Tibial nerve (tissue), 4 donors: ENCODE results near the gene TMEM132E. TPM values are rescaled to one million over a fixed set of nuclear protein-coding genes. Genes with fewer than 3 reads are reported as not detected.

Experiments
- DNase-seq, 2 donors: peaks; one replicate each; pipeline ENCODE4 v3.0.0-alpha.2; 2019; ENCODE audit warnings: low spot score in 2 of 2
- H3K27ac ChIP-seq, 4 donors: fragments of 200-600 bp; sonication (generic) in 3 of 4; one replicate each; pipeline ENCODE4 v1.5.1; 2017 to 2019; ENCODE audit warnings: mild to moderate bottlenecking in 1 of 4
- H3K27me3 ChIP-seq, 2 donors: fragments of 200-600 bp; sonication (generic) in 1 of 2; one replicate each; pipeline versions ENCODE4 v1.5.1 to v1.6.0; 2017 to 2019
- H3K36me3 ChIP-seq, 3 donors: fragments of 200-600 bp; sonication (generic); one replicate each; pipeline ENCODE4 v1.5.1; 2018 to 2019
- H3K4me1 ChIP-seq, 4 donors: fragments of 200-600 bp; sonication (generic) in 3 of 4; one replicate each; pipeline ENCODE4 v1.5.1; 2017 to 2019
- H3K4me3 ChIP-seq, 4 donors: fragments of 200-600 bp; sonication (generic) in 3 of 4; one replicate each; pipeline ENCODE4 v1.5.1; 2017 to 2019; ENCODE audit warnings: mild to moderate bottlenecking in 1 of 4, moderate library complexity in 1 of 4
- H3K9me3 ChIP-seq, 4 donors: fragments of 200-600 bp; sonication (generic) in 3 of 4; one replicate each; pipeline ENCODE4 v1.5.1; 2017 to 2019
- EP300 ChIP-seq, 2 donors: sonication (generic); formaldehyde crosslinking; IDR thresholded peaks; one replicate each; pipeline ENCODE4 v1.6.1; 2017; ENCODE audit warnings: antibody characterized with exemption in 2 of 2, mild to moderate bottlenecking in 1 of 2
- POLR2A ChIP-seq, 2 donors: fragments of 450-650 bp; IDR thresholded peaks; one replicate each; pipeline ENCODE4 v1.6.1; 2017; ENCODE audit warnings: antibody characterized with exemption in 2 of 2, mild to moderate bottlenecking in 2 of 2, moderate library complexity in 2 of 2
- WGBS, 2 donors: methylation state at CpG; one replicate each; pipeline ENCODE4 v1.1.5; 2018; 5-methylcytosine and 5-hydroxymethylcytosine counted together
- total RNA-seq, 4 donors: library from RNA; depleted of rRNA; stranded (reverse); fragments of >200 nt; gene quantifications; one replicate each; pipeline ENCODE4 v1.1.0, GENCODE V29; 2016
- TF ChIP-seq, protein P1 (sequence below), 5 experiments: fragments of 200-600 bp in 3 of 5; fragments of 450-650 bp in 2 of 5; sonication (generic) in 3 of 5; IDR thresholded peaks; one replicate each; pipeline ENCODE4 v1.5.1; 2016 to 2019; ENCODE audit warnings: antibody characterized with exemption in 5 of 5, mild to moderate bottlenecking in 3 of 5, moderate library complexity in 2 of 5

TMEM132E gene
- total RNA-seq, 4 donors from 2014 or later: 0.42 to 0.59 TPM; not detected in 2

DNA sequence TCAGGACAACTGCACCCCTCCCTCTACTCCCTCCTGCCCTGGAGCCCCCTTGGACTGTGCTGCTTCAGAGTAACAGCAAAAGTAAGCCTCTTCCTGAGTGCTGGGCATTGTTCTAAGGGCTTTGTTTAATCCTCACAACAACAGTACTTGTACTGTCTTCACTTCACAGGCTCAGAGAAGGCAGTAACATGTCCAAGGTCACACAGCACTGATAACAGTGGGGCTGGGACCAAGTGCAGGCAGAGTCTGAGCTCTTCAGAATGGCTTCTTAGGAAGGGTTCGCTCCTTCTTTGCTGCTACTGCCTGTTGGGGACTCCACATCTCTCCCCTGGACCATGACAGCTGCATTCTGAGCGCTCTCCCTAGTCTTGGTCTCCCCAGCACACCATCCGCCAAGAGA is 24.6 kb downstream of the TMEM132E start:
- no peak overlapping the region for H3K27ac ChIP-seq
- no peaks in the 10 kb centered on the region for H3K9me3 ChIP-seq
- 91 to 95% methylated on average over 3 of the region's 3 CpGs for WGBS, 2 donors
- H3K4me3 ChIP-seq: no peak overlapping the region
- DNase-seq: no peak
- H3K4me1 ChIP-seq: no peaks in the 10 kb centered on the region
- no peaks in the 10 kb centered on the region for H3K36me3 ChIP-seq
- peaks cover 0 to 17% of the 10 kb centered on the region in 2 donors for H3K27me3 ChIP-seq
- TF ChIP-seq EP300 (IDR thresholded peaks at IDR 0.05) (no peak), POLR2A (IDR thresholded peaks at IDR 0.05) (no peak)
- TF ChIP-seq, protein P1, sequence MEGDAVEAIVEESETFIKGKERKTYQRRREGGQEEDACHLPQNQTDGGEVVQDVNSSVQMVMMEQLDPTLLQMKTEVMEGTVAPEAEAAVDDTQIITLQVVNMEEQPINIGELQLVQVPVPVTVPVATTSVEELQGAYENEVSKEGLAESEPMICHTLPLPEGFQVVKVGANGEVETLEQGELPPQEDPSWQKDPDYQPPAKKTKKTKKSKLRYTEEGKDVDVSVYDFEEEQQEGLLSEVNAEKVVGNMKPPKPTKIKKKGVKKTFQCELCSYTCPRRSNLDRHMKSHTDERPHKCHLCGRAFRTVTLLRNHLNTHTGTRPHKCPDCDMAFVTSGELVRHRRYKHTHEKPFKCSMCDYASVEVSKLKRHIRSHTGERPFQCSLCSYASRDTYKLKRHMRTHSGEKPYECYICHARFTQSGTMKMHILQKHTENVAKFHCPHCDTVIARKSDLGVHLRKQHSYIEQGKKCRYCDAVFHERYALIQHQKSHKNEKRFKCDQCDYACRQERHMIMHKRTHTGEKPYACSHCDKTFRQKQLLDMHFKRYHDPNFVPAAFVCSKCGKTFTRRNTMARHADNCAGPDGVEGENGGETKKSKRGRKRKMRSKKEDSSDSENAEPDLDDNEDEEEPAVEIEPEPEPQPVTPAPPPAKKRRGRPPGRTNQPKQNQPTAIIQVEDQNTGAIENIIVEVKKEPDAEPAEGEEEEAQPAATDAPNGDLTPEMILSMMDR (IDR thresholded peaks at IDR 0.05): no peak

DNA sequence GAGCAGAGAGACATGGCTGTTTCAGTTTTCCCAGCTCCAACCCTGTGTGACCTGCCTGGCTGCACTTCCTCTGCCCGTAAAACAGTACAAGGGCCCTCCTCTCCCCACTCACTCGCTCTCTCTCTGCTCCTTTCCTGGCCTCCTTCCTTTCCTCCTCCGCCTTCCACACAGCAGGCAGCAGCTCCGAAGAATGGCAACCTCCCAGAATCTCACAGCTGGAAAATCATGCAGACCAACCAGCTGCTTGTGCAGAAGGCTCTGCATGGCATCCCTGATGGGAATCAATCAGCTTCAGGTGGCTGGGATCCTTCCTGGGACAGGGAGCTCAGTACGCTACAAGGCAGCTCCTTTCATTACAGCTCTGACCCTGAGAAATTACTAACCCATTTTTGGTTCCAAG is 27.4 kb downstream of the TMEM132E start:
- peaks cover 0 to 26% of the 10 kb centered on the region in 2 donors for H3K27me3 ChIP-seq
- no peak overlapping the region for H3K4me3 ChIP-seq
- no peaks in the 10 kb centered on the region for H3K36me3 ChIP-seq
- TF ChIP-seq POLR2A (IDR thresholded peaks at IDR 0.05) (no peak), EP300 (IDR thresholded peaks at IDR 0.05) (no peak)
- TF ChIP-seq, protein P1 (IDR thresholded peaks at IDR 0.05): no peak
- H3K9me3 ChIP-seq: no peaks in the 10 kb centered on the region
- WGBS, 2 donors: 33 to 34% methylated on average over 5 of the region's 5 CpGs
- DNase-seq: no peak
- no peak overlapping the region for H3K27ac ChIP-seq
- no peaks in the 10 kb centered on the region for H3K4me1 ChIP-seq

DNA sequence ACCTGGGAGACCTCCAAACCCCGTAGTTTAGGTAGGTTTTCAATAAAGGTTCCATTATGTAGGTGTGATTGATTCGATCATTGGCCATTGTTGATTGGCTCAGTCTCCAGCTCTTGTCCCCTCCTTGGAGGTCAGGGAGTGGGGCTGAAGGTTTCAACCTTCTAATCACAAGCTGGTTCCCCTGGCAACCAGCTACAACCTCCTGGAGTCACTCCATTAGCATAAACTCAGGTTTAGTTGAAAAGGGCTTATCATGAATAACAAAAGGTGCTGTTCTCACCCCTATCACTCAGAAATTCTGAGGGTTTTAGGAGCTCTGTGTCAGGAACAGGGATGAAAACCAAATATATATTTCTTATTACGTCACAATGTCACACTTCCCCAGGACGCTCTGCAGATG is 28.5 kb downstream of the TMEM132E start:
- Histone ChIP-seq H3K36me3 (no peaks in the 10 kb centered on the region), H3K27ac (no peak overlapping the region), H3K4me3 (no peak overlapping the region), H3K27me3 (peaks cover 0 to 23% of the 10 kb centered on the region in 2 donors), H3K4me1 (no peaks in the 10 kb centered on the region), H3K9me3 (no peaks in the 10 kb centered on the region)
- TF ChIP-seq POLR2A (IDR thresholded peaks at IDR 0.05): no peak
- TF ChIP-seq, protein P1 (IDR thresholded peaks at IDR 0.05): no peak
- no peak for TF ChIP-seq EP300 (IDR thresholded peaks at IDR 0.05)
- WGBS, 2 donors: 49 to 71% methylated on average over 4 of the region's 4 CpGs
- DNase-seq: no peak

DNA sequence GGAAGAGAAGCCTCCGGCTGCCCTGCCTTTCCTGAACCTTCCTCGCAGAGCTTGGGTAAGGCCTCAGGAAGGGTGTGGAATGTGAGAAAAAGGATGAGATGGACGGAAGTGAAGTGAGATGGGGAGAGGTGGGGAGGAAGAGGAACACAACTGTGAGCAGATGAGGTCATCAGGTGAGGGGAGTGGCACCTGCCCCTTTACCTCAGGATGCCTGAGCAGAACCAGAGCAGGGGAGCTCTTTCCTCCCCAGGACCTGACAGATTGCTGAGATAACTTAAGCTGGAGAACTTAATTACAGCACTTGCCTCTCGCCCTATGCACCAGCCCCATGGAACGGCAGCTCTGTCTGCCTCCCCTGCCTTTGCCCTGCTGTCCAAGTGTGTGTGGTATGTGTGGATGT is 29.8 kb downstream of the TMEM132E start:
- no peak overlapping the region for H3K4me3 ChIP-seq
- TF ChIP-seq, protein P1 (IDR thresholded peaks at IDR 0.05): no peak
- TF ChIP-seq POLR2A (IDR thresholded peaks at IDR 0.05) (no peak), EP300 (IDR thresholded peaks at IDR 0.05) (no peak)
- H3K4me1 ChIP-seq: peaks cover 0 to 4% (median 0%) of the 10 kb centered on the region in 4 donors
- DNase-seq: no peak
- peaks cover 0 to 22% of the 10 kb centered on the region in 2 donors for H3K27me3 ChIP-seq
- H3K36me3 ChIP-seq: no peaks in the 10 kb centered on the region
- H3K9me3 ChIP-seq: no peaks in the 10 kb centered on the region
- 45 to 57% methylated on average over 5 of the region's 5 CpGs for WGBS, 2 donors
- H3K27ac ChIP-seq: no peak overlapping the region

DNA sequence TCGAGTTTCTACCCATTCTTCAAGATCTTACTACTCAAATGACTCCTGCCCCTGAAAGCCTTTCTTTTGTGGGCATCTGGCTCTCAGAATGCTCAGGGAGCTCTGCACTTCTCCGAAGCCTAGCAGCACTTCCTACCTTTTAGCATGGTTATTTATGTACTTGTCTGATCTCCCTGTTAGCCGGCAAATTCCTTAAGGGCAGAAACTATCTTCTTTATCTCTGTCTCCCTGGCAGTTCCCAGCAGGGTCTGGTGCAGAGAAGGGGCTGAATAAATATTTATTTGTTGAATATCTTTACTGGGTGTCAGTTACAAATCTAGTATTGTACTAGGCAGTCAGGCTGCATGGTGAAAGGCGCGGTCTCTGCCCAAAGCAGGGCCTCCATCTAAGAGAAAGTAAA is 30.7 kb downstream of the TMEM132E start:
- Histone ChIP-seq H3K27me3 (peaks cover 0 to 22% of the 10 kb centered on the region in 2 donors), H3K4me1 (peaks cover 0 to 4% (median 0%) of the 10 kb centered on the region in 4 donors), H3K4me3 (no peak overlapping the region), H3K9me3 (no peaks in the 10 kb centered on the region), H3K36me3 (no peaks in the 10 kb centered on the region), H3K27ac (no peak overlapping the region)
- no peak for TF ChIP-seq POLR2A (IDR thresholded peaks at IDR 0.05)
- no peak for TF ChIP-seq EP300 (IDR thresholded peaks at IDR 0.05)
- TF ChIP-seq, protein P1 (IDR thresholded peaks at IDR 0.05): no peak
- no peak for DNase-seq
- WGBS, 2 donors: 46 to 59% methylated on average over 5 of the region's 5 CpGs
